GM19397 (cell line): ENCODE results near the gene RPS6KA6.

Experiments
- ATAC-seq: cut with Tn5 transposase; IDR thresholded peaks from one replicate; pipeline ENCODE4 v1.9.1; 2021; ENCODE audit warnings: mild to moderate bottlenecking, moderate library complexity; ENCODE audit not compliant: unreplicated experiment

The RPS6KA6 gene

GRCh38 chrX:84187533-84188319 lies at the start of gene RPS6KA6:
TSS of gene RPS6KA6 (minus strand) at chrX:84188199. CDS start at chrX:84187899, 300 bp downstream.
- ATAC-seq = peak; percentile 61

GRCh38 chrX:84224741-84225140 lies 36.7 kb upstream of the RPS6KA6 start:
- ATAC-seq = no peak

GRCh38 chrX:84223261-84223660 lies 35.3 kb upstream of the RPS6KA6 start:
- no peak for ATAC-seq

GRCh38 chrX:84221181-84221580 lies 33.2 kb upstream of the RPS6KA6 start:
- ATAC-seq = no peak

- ATAC-seq = no peak
Measured at GRCh38 chrX:84219551-84219950, 31.6 kb upstream of the RPS6KA6 start.

- no peak for ATAC-seq
Measured at GRCh38 chrX:84218726-84219125, 30.7 kb upstream of the RPS6KA6 start.

GRCh38 chrX:84216881-84217280 lies 28.9 kb upstream of the RPS6KA6 start:
- ATAC-seq = no peak

DNA sequence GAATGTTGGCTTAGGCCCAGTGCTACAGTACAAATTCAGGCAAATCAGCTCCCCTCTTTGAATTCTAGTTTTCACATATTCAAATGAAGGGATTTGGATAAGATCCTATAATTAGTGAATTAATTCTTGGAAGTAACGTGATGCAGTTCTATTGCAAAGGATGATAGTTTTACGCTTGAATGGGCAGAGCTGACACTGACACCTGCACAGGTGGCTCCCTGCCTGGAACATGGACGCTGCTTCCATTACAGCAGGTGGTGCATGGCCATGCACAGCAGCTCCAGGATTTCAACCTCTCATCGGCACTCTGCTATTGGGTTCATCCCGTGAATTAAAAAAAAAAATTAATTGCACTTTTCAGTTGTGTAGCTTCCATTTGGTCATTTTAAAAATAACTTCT lies 28.4 kb upstream of the RPS6KA6 start:
- ATAC-seq = no peak

DNA sequence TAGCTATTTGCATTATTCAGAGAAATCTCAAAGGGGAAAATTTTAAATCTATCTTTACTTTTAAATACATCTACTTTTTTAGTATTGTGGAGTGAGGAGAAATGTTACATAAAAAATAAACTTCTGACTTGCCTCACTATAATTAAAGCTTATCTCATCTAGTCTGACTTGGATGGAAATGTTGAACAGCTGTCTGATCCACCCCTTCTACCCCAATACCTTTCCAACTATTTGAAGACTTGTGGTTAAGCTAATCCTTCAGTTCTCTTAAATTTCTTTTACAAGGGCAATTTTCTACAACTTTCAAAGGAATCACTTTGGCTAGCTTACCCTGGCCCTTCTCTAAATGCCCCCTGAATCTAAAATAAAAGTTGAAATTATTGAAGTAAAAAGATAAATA lies 17.3 kb upstream of the RPS6KA6 start:
- no peak for ATAC-seq

GRCh38 chrX:84199688-84200087 lies 11.7 kb upstream of the RPS6KA6 start:
- ATAC-seq = no peak

DNA sequence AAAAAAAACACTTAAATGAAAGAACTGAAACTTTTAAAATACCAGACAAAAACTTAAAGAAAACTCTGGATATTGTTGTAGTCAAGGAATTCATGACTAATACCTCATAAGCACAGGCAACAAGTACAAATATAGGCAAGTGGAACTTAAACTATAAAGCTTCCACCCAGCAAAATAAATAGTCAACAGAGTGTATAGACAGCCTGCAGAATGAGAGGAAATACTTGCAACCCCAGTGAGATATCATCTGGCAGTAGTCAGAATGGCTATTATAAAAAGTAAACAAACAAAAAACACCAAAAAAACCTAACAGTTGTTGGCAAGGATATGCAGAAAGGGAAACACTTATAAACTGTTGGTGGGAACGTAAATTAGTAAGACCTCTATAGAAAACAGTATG lies 9.6 kb upstream of the RPS6KA6 start:
- no peak for ATAC-seq

DNA sequence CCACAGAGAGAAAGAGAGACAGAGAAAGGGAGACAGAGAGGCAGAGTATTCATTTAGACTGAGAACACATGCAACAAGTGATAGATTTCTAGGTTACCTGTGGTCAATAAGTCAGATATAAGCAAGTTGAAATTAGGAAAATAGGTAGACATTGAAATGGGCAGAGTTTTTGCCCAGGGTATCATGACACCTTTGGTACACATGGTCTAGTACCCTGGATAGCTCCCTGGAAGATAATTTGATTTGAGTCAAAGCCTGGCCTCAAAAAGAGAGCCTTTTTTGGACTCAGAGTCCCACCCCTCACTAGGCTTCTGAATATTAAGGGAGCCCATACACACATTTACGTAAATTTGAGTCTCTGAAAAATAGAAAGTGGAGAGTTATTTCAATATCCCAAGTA lies 4.0 kb upstream of the RPS6KA6 start:
- ATAC-seq = no peak

- no peak for ATAC-seq
Measured at GRCh38 chrX:84189125-84189524, 1.1 kb upstream of the RPS6KA6 start.

DNA sequence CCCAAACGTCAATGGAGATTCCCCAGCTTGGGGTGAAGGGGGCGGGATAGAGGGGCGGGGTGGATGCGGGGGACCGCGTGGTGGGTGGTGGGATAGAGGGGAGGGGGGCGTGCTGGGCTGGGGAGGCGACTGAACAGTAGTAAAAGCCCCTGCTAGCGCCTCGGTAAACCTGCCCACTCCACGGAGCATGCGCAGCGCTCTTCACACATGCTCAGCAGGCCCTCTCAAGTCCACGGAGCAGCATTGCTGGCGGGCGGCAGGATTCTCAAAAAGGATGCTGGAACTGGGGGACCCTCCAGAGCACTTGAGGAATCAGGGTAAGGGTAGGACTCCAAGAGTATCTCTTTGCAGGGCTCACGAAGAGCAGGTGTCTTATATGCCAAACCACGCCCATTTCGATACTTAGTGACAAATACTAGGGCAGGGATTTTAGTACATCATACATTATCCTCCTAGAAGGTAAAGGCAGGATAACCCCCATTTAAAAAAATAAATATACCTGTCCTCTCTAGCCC lies 378 bp upstream of the RPS6KA6 start:
- peak; percentile 57 for ATAC-seq

DNA sequence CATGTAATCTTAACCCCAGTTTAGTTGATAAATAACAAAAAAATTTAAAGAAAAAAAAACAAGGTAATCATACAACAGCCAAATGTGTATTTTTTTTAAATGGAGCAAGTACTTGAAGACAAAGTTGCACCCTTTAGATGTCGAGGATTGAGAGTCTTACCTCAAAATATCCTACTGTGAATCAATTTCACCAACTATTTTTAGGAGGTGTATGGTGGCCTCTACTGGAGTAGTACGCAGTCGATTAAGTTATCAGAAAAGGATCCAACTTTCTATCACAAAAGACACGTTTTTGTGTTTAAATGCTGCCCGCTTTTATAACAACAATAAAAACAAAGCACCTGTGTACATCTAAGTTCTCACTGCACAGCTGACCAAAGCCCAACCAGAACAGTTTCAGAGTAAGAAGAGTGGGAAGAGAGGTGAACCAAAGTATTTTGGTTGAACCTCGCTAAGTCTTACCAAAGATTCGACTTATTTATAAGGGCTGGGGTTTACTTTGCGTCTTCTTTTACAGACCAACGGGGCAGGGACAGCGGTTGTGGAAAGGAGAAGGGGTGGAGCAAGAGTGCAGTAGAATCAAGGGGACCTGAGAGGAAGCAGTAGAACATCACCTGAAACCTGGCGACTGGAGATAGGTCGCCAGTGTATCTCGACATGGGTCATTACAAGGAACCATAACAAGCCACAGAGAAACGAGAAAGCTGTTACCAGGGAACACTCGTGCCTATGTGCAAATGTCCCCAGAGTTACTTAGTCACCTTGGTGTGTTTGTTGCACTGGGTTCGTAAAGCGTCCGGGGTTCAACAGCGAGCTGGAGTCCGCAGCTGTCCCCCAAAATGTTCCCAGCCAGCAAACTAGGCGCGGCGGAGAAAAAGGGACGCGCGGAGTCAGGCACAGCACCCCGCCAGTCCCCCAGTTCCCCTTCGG lies 1.1 kb downstream of the RPS6KA6 start:
- peak; percentile 44 for ATAC-seq

DNA sequence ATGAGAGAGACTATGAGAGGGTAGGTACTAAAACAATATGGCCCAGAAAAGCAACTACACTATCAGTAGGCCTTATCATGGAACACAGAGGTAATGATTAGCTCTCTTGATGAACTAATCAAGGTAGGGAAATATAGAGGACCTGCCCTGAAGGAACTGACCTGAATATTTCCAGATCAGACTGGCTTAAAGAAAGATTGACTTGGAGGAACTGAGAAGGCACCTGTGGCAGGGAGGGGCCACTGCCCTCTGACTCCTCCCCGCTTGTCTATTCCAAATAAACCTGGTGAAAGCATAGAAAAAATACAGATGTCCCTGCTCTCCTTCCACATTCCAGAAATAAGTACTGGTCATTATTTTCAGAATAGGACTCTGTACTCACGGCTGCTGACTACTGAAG lies 5.5 kb downstream of the RPS6KA6 start:
- no peak for ATAC-seq

DNA sequence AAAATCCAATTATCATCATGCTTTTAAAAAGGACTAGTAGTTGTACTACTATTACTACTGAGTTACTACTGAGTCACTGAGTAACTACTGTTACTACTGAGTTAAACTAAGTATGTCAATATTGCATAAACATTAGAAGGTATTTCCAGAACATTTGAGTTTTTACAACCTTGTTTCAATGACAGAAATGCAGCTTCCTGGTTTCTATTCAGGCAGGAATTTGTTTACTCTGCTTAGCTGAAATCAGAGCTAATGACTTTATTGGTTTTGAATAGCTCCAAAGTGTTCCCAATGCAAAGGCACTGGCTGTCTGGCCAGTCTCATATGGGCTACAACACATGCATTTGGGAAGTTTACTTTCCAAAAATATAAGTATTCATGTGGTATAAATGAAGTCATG lies 12.0 kb downstream of the RPS6KA6 start:
- no peak for ATAC-seq

GRCh38 chrX:84175274-84175673 lies 12.7 kb downstream of the RPS6KA6 start:
- ATAC-seq = no peak

GRCh38 chrX:84174348-84174747 lies 13.7 kb downstream of the RPS6KA6 start:
- no peak for ATAC-seq

- ATAC-seq = no peak
Measured at GRCh38 chrX:84170931-84171330, 17.1 kb downstream of the RPS6KA6 start.

- ATAC-seq = no peak
Measured at GRCh38 chrX:84168574-84168973, 19.4 kb downstream of the RPS6KA6 start.

DNA sequence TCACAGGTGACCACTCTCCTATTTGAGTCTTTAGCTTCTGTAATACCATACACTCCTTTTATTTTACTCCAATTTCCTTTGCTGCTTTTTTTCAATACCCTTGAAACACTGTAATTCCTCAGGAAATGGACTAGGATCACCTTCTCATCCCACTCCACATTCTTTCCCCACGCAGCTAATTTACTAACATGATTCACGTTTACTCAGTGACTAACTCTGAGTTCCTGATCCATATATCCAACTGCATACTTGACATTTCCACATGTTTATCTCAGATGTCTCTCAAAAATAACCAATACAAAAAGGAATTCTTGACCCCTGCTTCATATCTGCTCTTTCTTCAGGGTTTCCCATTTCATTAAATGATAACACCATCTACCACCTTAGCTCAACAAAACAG lies 19.9 kb downstream of the RPS6KA6 start:
- no peak for ATAC-seq
